ENCODE measurements around the gene HDAC11. TPM values are rescaled to one million over a fixed set of nuclear protein-coding genes. Genes with fewer than 3 reads are reported as not detected.

Gene HDAC11
- total and polyA plus RNA-seq, 2 of the 4 experiments (the other 2 are of a cell fraction), result 9.1 to 11.4 TPM

DNA sequence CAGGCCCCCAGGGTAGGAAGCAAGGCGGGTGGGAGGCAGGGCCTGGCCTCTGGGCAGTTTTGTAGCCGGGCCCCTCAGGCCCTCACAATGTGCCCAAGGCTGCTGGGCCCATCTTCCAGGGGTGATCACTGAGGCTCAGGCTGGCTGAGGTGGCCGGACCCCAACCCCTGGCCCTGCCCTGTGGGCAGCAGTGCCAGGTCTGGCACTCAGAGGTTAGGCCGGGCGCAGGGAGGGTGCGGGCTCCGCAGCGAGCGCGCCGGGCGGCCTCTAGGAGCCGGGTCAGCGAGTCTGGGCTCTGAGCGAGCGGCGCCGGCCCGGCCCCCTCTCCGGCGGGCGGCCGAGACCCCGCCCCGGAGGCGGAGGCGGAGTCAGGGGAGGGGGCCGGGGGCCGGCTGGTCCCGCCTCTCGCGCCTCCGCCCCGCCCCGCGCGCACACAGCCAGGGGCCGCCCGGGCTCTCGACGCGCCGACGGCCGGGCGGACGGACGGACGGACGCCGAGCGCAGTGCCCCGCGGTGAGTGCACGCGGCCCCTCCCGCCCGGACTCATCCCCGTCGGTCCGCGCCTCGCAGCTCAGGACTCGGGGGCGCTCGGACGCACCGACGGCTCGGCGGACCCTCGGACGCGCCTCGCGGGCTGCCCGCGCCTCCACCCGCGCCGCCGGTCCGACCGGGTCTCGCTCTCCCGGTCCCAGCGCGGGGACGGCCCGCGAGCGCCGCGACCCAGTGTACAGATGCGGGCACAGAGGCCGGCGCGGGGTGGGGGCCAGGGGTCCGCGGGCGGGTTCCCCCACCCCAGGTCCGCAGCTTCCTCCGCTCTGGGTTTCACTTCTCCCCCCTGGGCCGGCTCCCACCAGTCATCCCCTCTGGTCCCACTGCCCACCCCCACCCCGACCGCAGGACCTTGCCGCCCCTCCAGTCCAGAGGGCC, 68.9 kb downstream of the HDAC11 start, which contains the start of gene FBLN2:
Gene FBLN2, plus strand, starts transcription at position 430 of the 927 bp plus-strand sequence. CDS start 21,231 bp downstream, outside the sequence.
- POLR2A ChIA-PET (ENCODE audit: unreplicated experiment), result no interaction called here
- H3K9ac ChIP-seq (ENCODE audit: low read depth, low read length), result no peak within 1 kb of the TSS
- peak within 1 kb of the TSS; percentile 21; the same call in 1 of the 2 replicates for H4K91ac ChIP-seq (ENCODE audit: insufficient read depth, low read depth, low read length)
- H3K27me3 ChIP-seq (ENCODE audit: control insufficient read depth, insufficient read depth, low read length), result no peaks in the 10 kb centered on the region; the same call in 1 of the 2 replicates
- in situ Hi-C loops (cut with MboI; ENCODE audit: low sequenced_read_pairs) (no loop called here), intact Hi-C loops (cut with micrococcal nuclease) (no loop called here), dilution Hi-C loops (cut with HindIII; ENCODE audit: low sequenced_read_pairs, unreplicated experiment) (no loop called here)
- H4K20me1 ChIP-seq (ENCODE audit: insufficient read depth, low read length), result no peaks in the 10 kb centered on the region
- peaks cover 12% of the 10 kb centered on the region for H3K9me1 ChIP-seq (ENCODE audit: insufficient read depth, low read length)
- peak within 1 kb of the TSS; percentile 67 for H2AK9ac ChIP-seq (replicated peaks; ENCODE audit: low read depth, low read length, poor library complexity)
- H3K4me3 ChIP-seq (ENCODE audit: insufficient read depth, low read depth, low read length), result peak within 1 kb of the TSS; percentile 53
- H2BK20ac ChIP-seq (ENCODE audit: low read depth, low read length), result no peak within 1 kb of the TSS
- peak within 1 kb of the TSS in 1 of 2 experiments; percentile 60; a peak in 1 of 4 replicates for H4K8ac ChIP-seq (ENCODE audit: low read depth in 2 of 2, low read length in 2 of 2)
- H2AK5ac ChIP-seq (ENCODE audit: low read depth, low read length), result peak within 1 kb of the TSS; percentile 51; the same call in 1 of the 2 replicates
- peak within 1 kb of the TSS; percentile 64 for H3K4ac ChIP-seq (ENCODE audit: low read depth, low read length)
- H3K36me3 ChIP-seq (ENCODE audit: control insufficient read depth, insufficient read depth, low read length), result no peaks in the 10 kb centered on the region
- H3K23ac ChIP-seq (ENCODE audit: low read depth, low read length), result peak within 1 kb of the TSS; percentile 45; the same call in 1 of the 2 replicates
- no peak for DNase-seq
- WGBS, 2 experiments (ENCODE audit: extremely low coverage in 2 of 2, insufficient read length in 1 of 2), result 9% methylated on average over 36 of the region's 107 CpGs; no CpG with 5 or more reads in 1 of the 2 experiments
- H2BK5ac ChIP-seq (ENCODE audit: low read depth, low read length, poor library complexity, severe bottlenecking), result no peak within 1 kb of the TSS
- H3K4me2 ChIP-seq (ENCODE audit: low read depth, low read length), result peak within 1 kb of the TSS; percentile 44
- TF ChIP-seq SMC3 (IDR thresholded peaks at IDR 0.05; ENCODE audit: low read depth, low read length) (no peak), CEBPB (IDR thresholded peaks at IDR 0.05; ENCODE audit: low read depth, low read length) (no peak), RCOR1 (IDR thresholded peaks at IDR 0.05; ENCODE audit: insufficient replicate concordance, low read length) (no peak), MAZ (IDR thresholded peaks at IDR 0.05; ENCODE audit: borderline replicate concordance, low read depth, low read length) (peak; percentile 71; the same call in 1 of the 2 replicates), RFX5 (IDR thresholded peaks at IDR 0.05; ENCODE audit: low read depth, low read length) (no peak)
- H2BK15ac ChIP-seq (ENCODE audit: low read depth, low read length), result no peak within 1 kb of the TSS; the same call in 2 of the 3 replicates
- H3K18ac ChIP-seq (ENCODE audit: low read depth, low read length), result peak within 1 kb of the TSS; percentile 13; the same call in 1 of the 2 replicates
- H3K79me1 ChIP-seq (ENCODE audit: low read depth in 1 of 2, low read length in 2 of 2), result no peaks in the 10 kb centered on the region
- H3K9me3 ChIP-seq (ENCODE audit: control insufficient read depth, insufficient read depth, low read length), result no peaks in the 10 kb centered on the region
- CTCF ChIA-PET, result no interaction called here
- H3K14ac ChIP-seq (replicated peaks; ENCODE audit: low read depth, low read length), result 0 out of 2 replicates have a peak within 1 kb of the TSS, but pooled peaks have one; percentile 26
- peak within 1 kb of the TSS; percentile 12; the same call in 1 of the 2 replicates for H4K5ac ChIP-seq (ENCODE audit: low read depth, low read length)
- peak within 1 kb of the TSS; percentile 87 for H2AFZ ChIP-seq (replicated peaks; ENCODE audit: low read length, poor library complexity)
- no peak within 1 kb of the TSS for H3K27ac ChIP-seq (ENCODE audit: insufficient read depth, low read length)
- no TSS peak for BruUV-seq (replicated peaks)
- peaks cover 14% of the 10 kb centered on the region for H3K4me1 ChIP-seq (ENCODE audit: control insufficient read depth, insufficient read depth, low read length)
- no peak within 1 kb of the TSS for H3K56ac ChIP-seq (ENCODE audit: extremely low read depth, insufficient read depth, low read length)
- peak within 1 kb of the TSS; percentile 47; the same call in 1 of the 2 replicates for H2BK120ac ChIP-seq (ENCODE audit: low read depth, low read length)
- peak; percentile 92 for ATAC-seq (ENCODE audit: low read depth)

Data from IMR-90 (cell line).